ENCODE measurements around the gene TPM1.

GRCh38 chr15:63112871-63113270 is 70.3 kb downstream of the TPM1 start:
- no peak for TF ChIP-seq POLR2A (IDR thresholded peaks at IDR 0.05)
- TF ChIP-seq CTCF (IDR thresholded peaks at IDR 0.05), result no peak
